ENCODE measurements around the gene EXOC6B.

The EXOC6B gene

GRCh38 chr2:72207334-72207733 is 618.5 kb downstream of the EXOC6B start:
- DNase-seq (ENCODE audit: low spot score) = no peak

GRCh38 chr2:72205504-72205881 is 620.3 kb downstream of the EXOC6B start:
- no peak for DNase-seq (ENCODE audit: low spot score)

- DNase-seq (ENCODE audit: low spot score) = no peak
These were observed 620.9 kb downstream of the EXOC6B start for GRCh38 chr2:72204786-72205503.

GRCh38 chr2:72204156-72204785 is 621.6 kb downstream of the EXOC6B start:
- no peak for DNase-seq (ENCODE audit: low spot score)

- DNase-seq (ENCODE audit: low spot score) = no peak
These were observed 627.1 kb downstream of the EXOC6B start for GRCh38 chr2:72198532-72199241.

GRCh38 chr2:72193723-72194122 is 632.1 kb downstream of the EXOC6B start:
- DNase-seq (ENCODE audit: low spot score) = no peak

GRCh38 chr2:72191441-72191840 is 634.4 kb downstream of the EXOC6B start:
- DNase-seq (ENCODE audit: low spot score) = no peak

- no peak for DNase-seq (ENCODE audit: low spot score)
These were observed 640.6 kb downstream of the EXOC6B start for GRCh38 chr2:72185206-72185605.

- DNase-seq (ENCODE audit: low spot score) = no peak
These were observed 642.4 kb downstream of the EXOC6B start for GRCh38 chr2:72183466-72183865.

GRCh38 chr2:72183016-72183415 is 642.8 kb downstream of the EXOC6B start:
- no peak for DNase-seq (ENCODE audit: low spot score)

- no peak for DNase-seq (ENCODE audit: low spot score)
These were observed 643.3 kb downstream of the EXOC6B start for GRCh38 chr2:72182547-72182946.

GRCh38 chr2:72181616-72182015 is 644.2 kb downstream of the EXOC6B start:
- no peak for DNase-seq (ENCODE audit: low spot score)

GRCh38 chr2:72180351-72180750 is 645.5 kb downstream of the EXOC6B start:
- DNase-seq (ENCODE audit: low spot score) = no peak

GRCh38 chr2:72178551-72178950 is 647.3 kb downstream of the EXOC6B start:
- no peak for DNase-seq (ENCODE audit: low spot score)

GRCh38 chr2:72176281-72176680 is 649.6 kb downstream of the EXOC6B start:
- DNase-seq (ENCODE audit: low spot score) = no peak

GRCh38 chr2:72175636-72176035 is 650.2 kb downstream of the EXOC6B start:
- no peak for DNase-seq (ENCODE audit: low spot score)

- DNase-seq (ENCODE audit: low spot score) = no peak
These were observed 652.1 kb downstream of the EXOC6B start for GRCh38 chr2:72173640-72174321.

GRCh38 chr2:72172478-72172877 is 653.4 kb downstream of the EXOC6B start:
- DNase-seq (ENCODE audit: low spot score) = no peak

- DNase-seq (ENCODE audit: low spot score) = no peak
These were observed 659.6 kb downstream of the EXOC6B start for GRCh38 chr2:72166279-72166678.

- no peak for DNase-seq (ENCODE audit: low spot score)
These were observed 660.0 kb downstream of the EXOC6B start for GRCh38 chr2:72165792-72166191.

- DNase-seq (ENCODE audit: low spot score) = no peak
These were observed 663.3 kb downstream of the EXOC6B start for GRCh38 chr2:72162574-72162973.

- DNase-seq (ENCODE audit: low spot score) = no peak
These were observed 666.4 kb downstream of the EXOC6B start for GRCh38 chr2:72159211-72159993.
